Right atrium auricular region (tissue), 2 donors: ENCODE data around the gene VN1R2. TPM values are rescaled to one million over a fixed set of nuclear protein-coding genes. Genes with fewer than 3 reads are reported as not detected.
A peak's percentile ranks its signal among the peaks of the same experiment; 100 is the strongest.
"Not testable (repeated sequence)": the region's sequence is repeated elsewhere in the genome, so short reads cannot be mapped to it uniquely, and the experiment has no call there.

ENCODE experiments used
- DNase-seq: peaks from one replicate; pipeline ENCODE4 v3.0.0-alpha.2; 2019; ENCODE audit warnings: low spot score
- H3K27ac ChIP-seq, 2 donors: fragments of 200-600 bp; sonication (generic); 1 replicate in 1 of 2; 2 replicates in 1 of 2; pipeline ENCODE4 v1.5.1; 2016 to 2019
- H3K27me3 ChIP-seq, 2 donors: fragments of 200-600 bp; sonication (generic); one replicate each; pipeline versions ENCODE4 v1.5.1 to v1.6.0; 2017 to 2019
- H3K36me3 ChIP-seq: fragments of 200-600 bp; sonication (generic); one replicate; pipeline ENCODE4 v1.5.1; 2016
- H3K4me1 ChIP-seq, 2 donors: fragments of 200-600 bp; sonication (generic); one replicate each; pipeline versions ENCODE4 v1.5.1 to v1.6.0; 2017 to 2019
- H3K4me3 ChIP-seq, 2 donors: fragments of 200-600 bp; sonication (generic); 1 replicate in 1 of 2; 2 replicates in 1 of 2; pipeline ENCODE4 v1.5.1; 2017 to 2019; ENCODE audit warnings: mild to moderate bottlenecking in 1 of 2, moderate library complexity in 1 of 2
- H3K9me3 ChIP-seq, 2 donors: fragments of 200-600 bp; sonication (generic); one replicate each; pipeline ENCODE4 v1.5.1; 2019
- total RNA-seq, 2 donors: library from RNA; depleted of rRNA; stranded (reverse); fragments of >200 nt; gene quantifications; one replicate each; pipeline ENCODE4 v1.1.0, GENCODE V29; 2016
- TF ChIP-seq, protein P1 (sequence below), 2 donors: fragments of 200-600 bp; sonication (generic); IDR thresholded peaks; one replicate each; pipeline ENCODE4 v1.5.1; 2019; ENCODE audit warnings: antibody characterized with exemption in 2 of 2

The VN1R2 gene
- total RNA-seq, 2 donors from 2014 or later: not detected

GRCh38 chr19:53254411-53255341, 3.4 kb upstream of the VN1R2 start, which contains the start of gene ZNF677:
Gene ZNF677 (minus strand): TSS chr19:53254873. CDS start chr19:53251550, 3,323 bp downstream.
- H3K4me3 ChIP-seq: peak within 1 kb of the TSS; percentile 77 to 81
- H3K9me3 ChIP-seq: peaks cover 0 to 32% of the 10 kb centered on the region in 2 donors
- TF ChIP-seq, protein P1, sequence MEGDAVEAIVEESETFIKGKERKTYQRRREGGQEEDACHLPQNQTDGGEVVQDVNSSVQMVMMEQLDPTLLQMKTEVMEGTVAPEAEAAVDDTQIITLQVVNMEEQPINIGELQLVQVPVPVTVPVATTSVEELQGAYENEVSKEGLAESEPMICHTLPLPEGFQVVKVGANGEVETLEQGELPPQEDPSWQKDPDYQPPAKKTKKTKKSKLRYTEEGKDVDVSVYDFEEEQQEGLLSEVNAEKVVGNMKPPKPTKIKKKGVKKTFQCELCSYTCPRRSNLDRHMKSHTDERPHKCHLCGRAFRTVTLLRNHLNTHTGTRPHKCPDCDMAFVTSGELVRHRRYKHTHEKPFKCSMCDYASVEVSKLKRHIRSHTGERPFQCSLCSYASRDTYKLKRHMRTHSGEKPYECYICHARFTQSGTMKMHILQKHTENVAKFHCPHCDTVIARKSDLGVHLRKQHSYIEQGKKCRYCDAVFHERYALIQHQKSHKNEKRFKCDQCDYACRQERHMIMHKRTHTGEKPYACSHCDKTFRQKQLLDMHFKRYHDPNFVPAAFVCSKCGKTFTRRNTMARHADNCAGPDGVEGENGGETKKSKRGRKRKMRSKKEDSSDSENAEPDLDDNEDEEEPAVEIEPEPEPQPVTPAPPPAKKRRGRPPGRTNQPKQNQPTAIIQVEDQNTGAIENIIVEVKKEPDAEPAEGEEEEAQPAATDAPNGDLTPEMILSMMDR (IDR thresholded peaks at IDR 0.05): no peak
- peak within 1 kb of the TSS; percentile 71 to 85 for H3K27ac ChIP-seq
- H3K27me3 ChIP-seq: no peaks in the 10 kb centered on the region
- peaks cover 30% of the 10 kb centered on the region for H3K36me3 ChIP-seq
- DNase-seq: peak; percentile 87
- H3K4me1 ChIP-seq: peaks cover 0 to 7% of the 10 kb centered on the region in 2 donors

DNA sequence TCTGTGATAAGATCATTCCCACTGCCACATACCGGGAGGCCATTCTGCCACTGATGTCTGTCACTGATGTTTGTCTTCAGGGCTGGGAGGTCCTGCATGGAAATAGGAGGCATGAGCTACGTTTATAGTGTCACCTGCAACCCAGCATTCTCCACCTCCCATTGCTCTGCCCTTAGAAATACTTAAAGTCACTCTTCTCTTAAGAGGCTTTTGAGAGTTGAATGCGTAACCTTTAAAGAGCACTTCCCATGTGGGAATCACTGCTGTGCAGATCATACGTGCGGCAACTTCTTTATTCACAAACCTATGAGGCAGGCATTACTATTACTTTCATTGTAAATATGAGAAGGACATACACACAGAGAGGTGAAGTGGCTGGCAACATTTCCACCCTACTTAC, 9.5 kb downstream of the VN1R2 start, which contains the start of gene VN1R4:
Gene VN1R4, minus strand, starts transcription at position 101 of the 400 bp plus-strand sequence. Its CDS starts 58 bp downstream, at position 43.
- H3K36me3 ChIP-seq, DNase-seq: not testable (repeated sequence)

DNA sequence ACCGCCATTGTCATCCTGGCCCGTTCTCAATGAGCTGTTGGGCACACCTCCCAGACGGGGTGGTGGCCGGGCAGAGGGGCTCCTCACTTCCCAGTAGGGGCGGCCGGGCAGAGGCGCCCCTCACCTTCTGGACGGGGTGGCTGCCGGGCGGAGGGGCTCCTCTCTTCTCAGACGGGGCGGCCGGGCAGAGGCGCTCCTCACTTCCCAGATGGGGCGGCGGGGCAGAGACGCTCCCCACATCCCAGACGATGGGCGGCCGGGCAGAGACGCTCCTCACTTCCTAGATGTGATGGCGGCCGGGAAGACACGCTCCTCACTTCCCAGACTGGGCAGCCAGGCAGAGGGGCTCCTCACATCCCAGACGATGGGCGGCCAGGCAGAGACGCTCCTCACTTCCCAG, 11.8 kb downstream of the VN1R2 start:
- H3K9me3 ChIP-seq, DNase-seq, H3K4me1 ChIP-seq: not testable (repeated sequence)

More for the DNA sequence above, 9.5 kb downstream of the VN1R2 start, which contains the start of gene VN1R4:
- H3K4me1 ChIP-seq, H3K4me3 ChIP-seq, H3K27ac ChIP-seq, H3K27me3 ChIP-seq, H3K9me3 ChIP-seq: not testable (repeated sequence)

DNA sequence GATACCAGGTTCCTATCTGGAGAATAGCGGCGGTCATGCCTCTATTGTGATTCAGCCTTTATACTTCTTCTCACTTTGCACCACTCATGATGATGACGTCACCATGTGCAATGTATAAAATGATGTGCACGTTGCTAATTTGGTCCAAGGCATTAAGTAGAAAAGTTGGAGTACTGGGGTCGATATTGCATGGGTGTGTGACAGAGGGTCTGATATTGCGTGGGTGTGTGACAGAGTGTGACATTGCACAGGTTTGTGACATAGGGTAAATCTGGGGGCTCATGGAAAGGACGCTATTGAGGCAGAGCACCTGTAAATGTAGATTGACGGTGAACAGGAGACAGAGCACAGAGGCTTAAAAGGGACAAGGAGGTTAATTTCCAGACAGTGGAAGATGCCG, 14.0 kb downstream of the VN1R2 start:
- DNase-seq: no peak
- Histone ChIP-seq H3K9me3 (no peaks in the 10 kb centered on the region), H3K27me3 (no peaks in the 10 kb centered on the region), H3K4me3 (no peak overlapping the region), H3K36me3 (no peaks in the 10 kb centered on the region), H3K27ac (no peak overlapping the region), H3K4me1 (no peaks in the 10 kb centered on the region)
- TF ChIP-seq, protein P1 (IDR thresholded peaks at IDR 0.05): no peak

More for the DNA sequence above, 11.8 kb downstream of the VN1R2 start:
- not testable (repeated sequence) for H3K27me3 ChIP-seq, H3K36me3 ChIP-seq, H3K27ac ChIP-seq, H3K4me3 ChIP-seq

DNA sequence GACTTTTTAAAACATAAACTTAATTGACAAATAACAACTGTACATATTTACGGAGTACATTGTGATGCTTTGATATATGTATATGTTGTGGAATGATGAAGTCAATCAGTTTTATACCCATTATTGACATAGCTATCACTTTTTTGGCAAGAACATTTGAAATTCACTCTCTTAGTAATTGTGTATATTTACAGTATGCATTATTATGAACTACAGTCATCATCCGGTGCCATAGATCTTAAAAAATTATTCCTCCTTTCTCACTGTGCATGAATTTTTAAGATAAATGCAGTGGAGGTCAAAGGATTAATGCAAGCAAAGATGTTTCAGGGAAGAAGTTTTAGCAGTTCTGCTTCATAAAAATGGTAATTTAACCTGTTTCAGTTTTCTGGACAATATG, 17.4 kb downstream of the VN1R2 start:
- no peaks in the 10 kb centered on the region for H3K27me3 ChIP-seq
- DNase-seq: no peak
- H3K9me3 ChIP-seq: no peaks in the 10 kb centered on the region
- no peaks in the 10 kb centered on the region for H3K4me1 ChIP-seq
- no peak overlapping the region for H3K27ac ChIP-seq
- H3K36me3 ChIP-seq: no peaks in the 10 kb centered on the region
- TF ChIP-seq, protein P1 (IDR thresholded peaks at IDR 0.05): no peak
- H3K4me3 ChIP-seq: no peak overlapping the region

GRCh38 chr19:53281947-53282346, 23.9 kb downstream of the VN1R2 start:
- H3K36me3 ChIP-seq, H3K27me3 ChIP-seq, H3K27ac ChIP-seq, H3K9me3 ChIP-seq, DNase-seq, H3K4me1 ChIP-seq, H3K4me3 ChIP-seq: not testable (repeated sequence)

DNA sequence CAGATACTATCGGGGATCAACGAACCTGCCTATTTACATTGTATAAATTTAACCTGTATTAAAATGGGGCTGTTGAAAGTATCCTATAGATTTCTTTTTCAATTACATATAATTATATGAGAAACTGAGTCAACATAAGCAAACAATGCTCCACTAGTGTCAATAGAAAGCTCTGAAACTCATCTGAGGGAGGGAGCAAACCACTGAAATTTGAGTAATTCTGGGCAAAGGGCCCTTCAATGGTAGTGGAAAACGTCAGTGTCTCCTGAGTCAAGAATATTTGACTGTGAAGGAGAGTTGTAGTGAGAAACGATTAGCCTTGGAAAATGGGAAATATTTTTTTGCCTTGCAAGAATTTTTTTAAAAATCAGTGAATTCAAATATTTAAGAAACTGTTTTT, 27.0 kb downstream of the VN1R2 start:
- H3K27me3 ChIP-seq: no peaks in the 10 kb centered on the region
- no peak for DNase-seq
- no peaks in the 10 kb centered on the region for H3K4me1 ChIP-seq
- no peak overlapping the region for H3K4me3 ChIP-seq
- H3K27ac ChIP-seq: no peak overlapping the region
- TF ChIP-seq, protein P1 (IDR thresholded peaks at IDR 0.05): no peak
- H3K36me3 ChIP-seq: no peaks in the 10 kb centered on the region
- no peaks in the 10 kb centered on the region for H3K9me3 ChIP-seq
